HepG2 (cell line): Measurements from ENCODE around the gene GADL1. TPM values are rescaled to one million over a fixed set of nuclear protein-coding genes. Genes with fewer than 3 reads are reported as not detected.

Source experiments
- EED ChIP-seq: sonication (generic); formaldehyde crosslinking; IDR thresholded peaks from 2 replicates; pipeline ENCODE4 v1.5.0; 2020; ENCODE audit warnings: mild to moderate bottlenecking, missing genetic modification reagents
- NCOA5 ChIP-seq: sonication (generic); formaldehyde crosslinking; IDR thresholded peaks from 2 replicates; pipeline ENCODE4 v1.4.0; 2020; ENCODE audit warnings: missing genetic modification reagents
- SAFB2 ChIP-seq: sonication (generic); formaldehyde crosslinking; IDR thresholded peaks from 2 replicates; pipeline ENCODE4 v1.5.1; 2020; ENCODE audit warnings: missing genetic modification reagents, low read depth, mild to moderate bottlenecking, borderline replicate concordance
- polyA plus RNA-seq, 8 experiments: library from polyadenylated mRNA; depleted of rRNA in 3 of 8; stranded (reverse) in 7 of 8; unstranded in 1 of 8; fragments of >200 nt; fragmentation: Illumina TruSeq in 4 of 8; extraction: Trizol in 4 of 8; gene quantifications; 2 replicates each; pipeline versions ENCODE4 v1.2.1 to v1.2.3, GENCODE V29; 2011 to 2016; ENCODE audit warnings: low read depth in 4 of 8, missing spikeins in 1 of 8, mixed read lengths in 1 of 8; ENCODE audit not compliant: insufficient read depth in 1 of 8
- total RNA-seq, 5 experiments: library from RNA; depleted of rRNA; stranded (reverse); fragments of >200 nt; fragmentation: Illumina TruSeq; extraction: Trizol; gene quantifications; 2 replicates each; pipeline ENCODE4 v1.2.3, GENCODE V29; 2016; ENCODE audit warnings: low read depth in 1 of 5
- TF ChIP-seq, protein P1 (sequence below), 2 experiments: fragments of 450-650 bp in 1 of 2; sonication (generic) in 1 of 2; formaldehyde crosslinking in 1 of 2; IDR thresholded peaks; 2 replicates each; pipeline versions ENCODE4 v1.6.1 to v1.8.0; 2016 to 2022; ENCODE audit warnings: antibody characterized with exemption in 1 of 2, mild to moderate bottlenecking in 1 of 2, missing genetic modification reagents in 1 of 2
- TF ChIP-seq, protein P2 (sequence below): sonication (generic); formaldehyde crosslinking; IDR thresholded peaks from 2 replicates; pipeline ENCODE4 v1.4.0; 2020; ENCODE audit warnings: mild to moderate bottlenecking, low read depth, missing genetic modification reagents

GADL1 gene
- total and polyA plus RNA-seq, 2 of the 13 experiments (the other 11 are each of a cell fraction or from before 2014, with no cell fraction given): not detected

DNA sequence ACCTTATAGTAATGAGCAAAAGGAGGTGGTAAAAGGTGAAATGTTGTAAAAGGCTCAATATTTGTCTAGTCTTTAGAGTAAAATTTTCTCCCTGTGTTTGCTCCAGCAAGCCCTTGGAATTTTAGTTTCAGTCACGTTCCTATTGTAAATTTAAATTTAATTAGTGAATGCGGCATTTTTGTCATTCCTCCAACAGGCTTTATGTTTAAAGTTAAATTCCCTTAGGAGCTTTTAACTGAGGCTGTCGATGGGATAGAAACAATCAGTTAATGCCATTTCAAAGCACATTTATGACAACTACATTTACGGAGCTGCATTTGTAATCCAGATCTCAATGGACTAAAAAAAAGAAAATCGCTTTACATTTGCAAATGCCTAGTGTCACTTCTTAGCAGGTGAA, 868 bp upstream of the GADL1 start (continued):
- TF ChIP-seq, protein P1, sequence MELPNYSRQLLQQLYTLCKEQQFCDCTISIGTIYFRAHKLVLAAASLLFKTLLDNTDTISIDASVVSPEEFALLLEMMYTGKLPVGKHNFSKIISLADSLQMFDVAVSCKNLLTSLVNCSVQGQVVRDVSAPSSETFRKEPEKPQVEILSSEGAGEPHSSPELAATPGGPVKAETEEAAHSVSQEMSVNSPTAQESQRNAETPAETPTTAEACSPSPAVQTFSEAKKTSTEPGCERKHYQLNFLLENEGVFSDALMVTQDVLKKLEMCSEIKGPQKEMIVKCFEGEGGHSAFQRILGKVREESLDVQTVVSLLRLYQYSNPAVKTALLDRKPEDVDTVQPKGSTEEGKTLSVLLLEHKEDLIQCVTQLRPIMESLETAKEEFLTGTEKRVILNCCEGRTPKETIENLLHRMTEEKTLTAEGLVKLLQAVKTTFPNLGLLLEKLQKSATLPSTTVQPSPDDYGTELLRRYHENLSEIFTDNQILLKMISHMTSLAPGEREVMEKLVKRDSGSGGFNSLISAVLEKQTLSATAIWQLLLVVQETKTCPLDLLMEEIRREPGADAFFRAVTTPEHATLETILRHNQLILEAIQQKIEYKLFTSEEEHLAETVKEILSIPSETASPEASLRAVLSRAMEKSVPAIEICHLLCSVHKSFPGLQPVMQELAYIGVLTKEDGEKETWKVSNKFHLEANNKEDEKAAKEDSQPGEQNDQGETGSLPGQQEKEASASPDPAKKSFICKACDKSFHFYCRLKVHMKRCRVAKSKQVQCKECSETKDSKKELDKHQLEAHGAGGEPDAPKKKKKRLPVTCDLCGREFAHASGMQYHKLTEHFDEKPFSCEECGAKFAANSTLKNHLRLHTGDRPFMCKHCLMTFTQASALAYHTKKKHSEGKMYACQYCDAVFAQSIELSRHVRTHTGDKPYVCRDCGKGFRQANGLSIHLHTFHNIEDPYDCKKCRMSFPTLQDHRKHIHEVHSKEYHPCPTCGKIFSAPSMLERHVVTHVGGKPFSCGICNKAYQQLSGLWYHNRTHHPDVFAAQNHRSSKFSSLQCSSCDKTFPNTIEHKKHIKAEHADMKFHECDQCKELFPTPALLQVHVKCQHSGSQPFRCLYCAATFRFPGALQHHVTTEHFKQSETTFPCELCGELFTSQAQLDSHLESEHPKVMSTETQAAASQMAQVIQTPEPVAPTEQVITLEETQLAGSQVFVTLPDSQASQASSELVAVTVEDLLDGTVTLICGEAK (IDR thresholded peaks at IDR 0.05): no peak
- TF ChIP-seq, protein P1 (CRISPR knock-in tag; IDR thresholded peaks at IDR 0.05): no peak
- no peak for TF ChIP-seq NCOA5
- no peak for TF ChIP-seq SAFB2 (CRISPR knock-in tag)
- TF ChIP-seq EED: no peak
- TF ChIP-seq, protein P2, sequence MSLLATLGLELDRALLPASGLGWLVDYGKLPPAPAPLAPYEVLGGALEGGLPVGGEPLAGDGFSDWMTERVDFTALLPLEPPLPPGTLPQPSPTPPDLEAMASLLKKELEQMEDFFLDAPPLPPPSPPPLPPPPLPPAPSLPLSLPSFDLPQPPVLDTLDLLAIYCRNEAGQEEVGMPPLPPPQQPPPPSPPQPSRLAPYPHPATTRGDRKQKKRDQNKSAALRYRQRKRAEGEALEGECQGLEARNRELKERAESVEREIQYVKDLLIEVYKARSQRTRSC (CRISPR knock-in tag): no peak
